LNCaP clone FGC (cell line): ENCODE results near the gene SORCS2.

ENCODE experiments used
- DNase-seq: peaks from one replicate; pipeline ENCODE4 v3.0.0-alpha.2; 2011; ENCODE audit warnings: low read depth
- H3K4me3 ChIP-seq: 2 replicates; pipeline ENCODE4 v1.5.1; 2011; ENCODE audit warnings: mild to moderate bottlenecking, low read depth, low read length, control low read depth
- CTCF ChIP-seq: IDR thresholded peaks from 2 replicates; pipeline ENCODE4 v1.5.1; 2012; ENCODE audit warnings: mild to moderate bottlenecking; ENCODE audit not compliant: control insufficient read depth, insufficient read depth; ENCODE audit errors: extremely low read depth

The SORCS2 gene

GRCh38 chr4:7185487-7186030, 6.8 kb upstream of the SORCS2 start:
- DNase-seq: no peak
- TF ChIP-seq CTCF: no peak
- H3K4me3 ChIP-seq: no peak overlapping the region

DNA sequence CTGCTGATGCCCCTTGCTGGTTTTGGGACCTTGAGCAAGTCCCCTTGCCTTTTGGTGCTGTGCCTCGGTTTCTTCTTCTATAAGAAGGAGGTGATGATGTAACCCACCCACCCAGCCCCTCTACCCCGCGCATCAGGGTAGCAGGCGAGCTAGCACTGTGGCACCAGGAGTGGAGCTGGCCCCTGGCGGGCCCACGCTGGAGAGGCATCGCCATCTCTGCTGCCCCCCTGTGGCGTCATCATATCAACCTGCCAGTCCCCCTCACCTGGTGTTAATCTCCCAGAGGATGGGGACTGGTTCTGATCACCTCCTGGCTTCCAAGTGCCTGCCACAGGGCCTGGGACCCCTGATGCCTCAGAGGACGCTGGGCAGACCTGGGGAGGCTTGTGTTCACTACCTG, 6.3 kb upstream of the SORCS2 start:
- peak; percentile 33; the same call in 1 of the 2 replicates for TF ChIP-seq CTCF
- H3K4me3 ChIP-seq: no peak overlapping the region
- no peak for DNase-seq

DNA sequence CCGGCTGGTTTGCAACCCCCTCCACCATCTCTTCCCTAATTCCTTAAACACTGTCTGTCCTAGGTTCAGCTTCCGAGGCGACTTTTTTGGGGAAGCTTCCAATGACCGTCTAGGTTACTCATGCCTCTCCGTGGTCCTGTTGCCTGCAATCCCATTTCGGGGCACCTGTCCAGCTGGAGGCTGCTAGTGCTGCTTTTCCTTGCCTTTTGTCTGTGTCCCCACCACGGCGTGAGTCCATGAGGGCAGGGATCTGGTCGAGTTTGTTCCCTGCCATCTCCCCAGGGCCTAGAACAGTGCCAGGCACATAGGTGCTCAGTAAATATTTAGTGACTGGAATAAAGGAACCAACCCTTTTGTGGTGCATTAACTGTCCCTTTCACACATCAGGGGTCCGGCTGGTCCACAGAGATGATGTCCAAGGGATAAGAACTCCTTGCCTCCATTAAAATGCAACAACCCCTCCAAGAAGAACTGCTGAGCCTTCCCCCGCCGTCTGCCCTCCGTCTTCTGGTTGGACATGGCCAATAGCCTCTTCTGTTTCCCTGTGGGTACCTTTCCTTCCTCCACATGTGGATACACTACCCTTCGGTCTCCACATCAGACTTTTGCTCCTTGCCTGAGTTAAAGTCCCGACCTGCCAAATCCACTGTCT, 5.7 kb upstream of the SORCS2 start:
- no peak for TF ChIP-seq CTCF
- DNase-seq: no peak

DNA sequence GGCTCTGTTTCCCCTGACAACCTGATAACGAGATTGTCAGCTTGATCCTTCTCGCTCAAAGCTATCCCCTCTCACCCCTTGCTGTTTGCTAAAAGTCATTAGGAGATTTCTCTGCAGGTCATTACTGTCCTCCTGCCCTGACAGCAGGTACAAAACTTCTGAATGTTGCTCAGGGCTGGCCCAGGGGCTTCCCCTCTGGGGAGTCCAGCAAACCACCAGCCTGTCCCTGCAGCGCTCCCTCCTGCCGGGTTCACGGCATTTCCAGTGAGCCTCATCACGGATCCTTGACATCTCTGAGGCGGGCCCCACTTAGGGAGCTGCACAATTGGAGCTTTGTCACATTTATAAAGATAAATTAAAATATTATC, 5.2 kb upstream of the SORCS2 start:
- H3K4me3 ChIP-seq: no peak overlapping the region
- no peak for TF ChIP-seq CTCF
- DNase-seq: no peak

More for the DNA sequence above, 5.7 kb upstream of the SORCS2 start:
- no peak overlapping the region for H3K4me3 ChIP-seq

GRCh38 chr4:7187691-7188090, 4.6 kb upstream of the SORCS2 start:
- TF ChIP-seq CTCF: no peak
- no peak for DNase-seq
- no peak overlapping the region for H3K4me3 ChIP-seq

DNA sequence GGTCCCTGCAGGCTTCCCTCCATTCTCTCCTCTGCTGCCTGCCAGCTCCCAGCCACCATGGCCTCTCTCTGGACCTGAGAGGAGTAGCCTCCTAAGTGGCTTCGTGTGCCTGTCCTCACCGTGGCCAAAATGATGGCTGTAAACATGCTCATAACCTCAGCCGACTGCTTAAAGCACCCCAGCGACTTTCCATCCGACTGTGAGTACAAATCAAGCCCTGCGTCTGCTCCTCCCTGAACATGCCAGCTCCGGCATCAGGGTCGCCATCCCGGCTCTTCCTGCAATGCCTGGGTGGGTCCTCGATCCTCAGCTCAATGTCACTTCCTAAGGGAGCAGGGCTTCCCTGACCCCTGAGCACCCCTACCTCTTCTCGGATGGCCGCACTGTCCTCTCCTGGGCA, 3.3 kb upstream of the SORCS2 start:
- DNase-seq: no peak
- no peak for TF ChIP-seq CTCF
- no peak overlapping the region for H3K4me3 ChIP-seq

DNA sequence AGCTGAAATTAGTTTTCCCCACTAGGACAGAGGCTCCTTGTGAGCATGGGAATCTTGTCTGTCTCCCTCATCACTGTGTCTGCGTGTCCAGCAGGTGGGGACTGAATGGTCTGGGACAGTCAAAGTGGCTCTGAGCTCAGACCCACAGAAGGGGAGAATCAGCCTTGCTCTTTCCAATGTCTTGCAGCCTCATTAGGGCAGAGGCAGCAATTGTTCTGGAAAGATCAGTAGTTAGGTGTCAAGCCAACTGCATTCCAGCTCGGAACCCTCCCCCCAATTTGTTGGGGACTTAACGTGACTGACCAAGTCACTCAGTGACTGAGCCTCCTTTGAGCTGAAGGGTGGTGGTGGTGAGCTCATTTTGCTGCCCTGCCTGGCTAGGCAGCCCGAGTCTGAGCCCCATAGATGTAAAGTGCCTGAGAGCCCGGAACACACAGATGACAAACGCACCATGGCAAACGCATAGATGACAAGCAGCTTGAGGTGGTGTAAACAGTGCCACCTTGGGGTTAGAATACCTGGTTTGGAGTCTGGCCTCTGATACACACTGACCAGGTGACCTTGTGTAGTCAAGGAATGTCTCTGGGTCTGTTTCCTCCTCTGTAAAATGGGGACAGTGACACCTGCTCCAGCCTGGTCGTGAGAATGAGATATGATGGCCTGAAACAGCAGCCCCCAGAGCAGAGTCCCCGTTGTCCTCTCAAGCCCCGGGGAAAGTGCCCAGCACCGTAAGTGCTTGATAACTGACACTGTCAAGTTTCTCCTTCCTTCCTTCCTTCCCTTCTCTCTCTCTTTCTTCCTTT, 2.7 kb upstream of the SORCS2 start:
- TF ChIP-seq CTCF: peak; percentile 53
- H3K4me3 ChIP-seq: no peak overlapping the region
- peak; percentile 7 for DNase-seq
